Measurements from ENCODE around the gene CLIC6. TPM values are rescaled to one million over a fixed set of nuclear protein-coding genes. Genes with fewer than 3 reads are reported as not detected.
A peak's percentile ranks its signal among the peaks of the same experiment; 100 is the strongest.

Gene CLIC6
- total and polyA plus RNA-seq, 9 of the 15 experiments (the other 6 are each of a cell fraction or from before 2014, with no cell fraction given), result not detected

GRCh38 chr21:34639882-34640788 is 28.7 kb upstream of the CLIC6 start (continued):
- TF ChIP-seq ZNF318 (IDR thresholded peaks at IDR 0.05; ENCODE audit: borderline replicate concordance in 1 of 2, low read depth in 1 of 2) (peak in 1 of 2 experiments; percentile 86; a peak in 2 of 4 replicates), BACH1 (tag; IDR thresholded peaks at IDR 0.05) (peak; percentile 94), RCOR1 (IDR thresholded peaks at IDR 0.05; ENCODE audit: borderline replicate concordance in 1 of 2, low read depth in 2 of 2, low read length in 2 of 2) (peak in 1 of 2 experiments; percentile 46; a peak in 1 of 4 replicates), ZFP91 (CRISPR knock-in tag; IDR thresholded peaks at IDR 0.05) (no peak), MAFG (tag; conservative IDR thresholded peaks at IDR 0.05) (peak; percentile 96), ZBTB12 (CRISPR knock-in tag; IDR thresholded peaks at IDR 0.05) (0 out of 2 replicates have a peak, but pooled peaks have one; percentile 4), MEF2D (tag; conservative IDR thresholded peaks at IDR 0.05; ENCODE audit: low read depth) (0 out of 2 replicates have a peak, but pooled peaks have one; percentile 30), MAX (CRISPR knock-in tag; IDR thresholded peaks at IDR 0.05) (peak; percentile 35; the same call in 1 of the 2 replicates), CREB3L1 (IDR thresholded peaks at IDR 0.05; ENCODE audit: borderline replicate concordance, low read depth) (peak; percentile 57; the same call in 1 of the 2 replicates)
